Astrocyte of the spinal cord (primary cell): Measurements from ENCODE around the gene MRPL55.

Experiments used
- DNase-seq: peaks from one replicate; pipeline ENCODE4 v3.0.0; 2011; ENCODE audit warnings: low read depth, low spot score
- H3K4me3 ChIP-seq: 2 replicates; pipeline ENCODE4 v1.5.1; 2011; ENCODE audit warnings: low read depth, mild to moderate bottlenecking, low read length, moderate library complexity
- CTCF ChIP-seq: IDR thresholded peaks from 2 replicates; pipeline ENCODE4 v1.5.1; 2012; ENCODE audit warnings: low read depth, mild to moderate bottlenecking, low read length, inconsistent platforms
- in situ Hi-C: cut with HindIII; loops from 2 replicates; pipeline ENCODE4 v1.10.0; 2017; ENCODE audit warnings: low sequenced_read_pairs

Gene MRPL55

GRCh38 chr1:228061411-228062084, 47.6 kb downstream of the MRPL55 start:
- H3K4me3 ChIP-seq: no peak overlapping the region
- TF ChIP-seq CTCF: no peak
- DNase-seq: no peak
- in situ Hi-C loops: no loop called here

- DNase-seq: no peak
- in situ Hi-C loops: no loop called here
- peak overlapping the region; percentile 2 for H3K4me3 ChIP-seq
- TF ChIP-seq CTCF: no peak
Observed at GRCh38 chr1:228060458-228061190, 48.5 kb downstream of the MRPL55 start.

- no peak overlapping the region for H3K4me3 ChIP-seq
- no peak for DNase-seq
- in situ Hi-C loops: no loop called here
- no peak for TF ChIP-seq CTCF
Observed at GRCh38 chr1:228059634-228060457, 49.3 kb downstream of the MRPL55 start.

GRCh38 chr1:228058949-228059633, 50.0 kb downstream of the MRPL55 start:
- no peak for TF ChIP-seq CTCF
- in situ Hi-C loops: no loop called here
- H3K4me3 ChIP-seq: no peak overlapping the region
- DNase-seq: no peak

GRCh38 chr1:228058172-228058948, 50.7 kb downstream of the MRPL55 start:
- TF ChIP-seq CTCF: no peak
- in situ Hi-C loops: no loop called here
- H3K4me3 ChIP-seq: no peak overlapping the region
- no peak for DNase-seq
